Measurements from ENCODE around the gene WAPL.

Gene WAPL

GRCh38 chr10:86388119-86388704 lies 133.4 kb downstream of the WAPL start:
- no peak for DNase-seq

- no peak for DNase-seq
These were observed 134.3 kb downstream of the WAPL start for GRCh38 chr10:86387178-86387794.

- DNase-seq = no peak
These were observed 135.8 kb downstream of the WAPL start for GRCh38 chr10:86385806-86386205.

Data from activated effector memory CD4-positive, alpha-beta T cell treated with Interleukin-2 at 50 U/mL for 16 hours (primary cell).